GM21529 (cell line): ENCODE results near the gene BAZ1A.
A peak's percentile ranks its signal among the peaks of the same experiment; 100 is the strongest.

Experiments
- ATAC-seq: cut with Tn5 transposase; IDR thresholded peaks from one replicate; pipeline ENCODE4 v1.9.1; 2021; ENCODE audit not compliant: unreplicated experiment

The BAZ1A gene, protein sequence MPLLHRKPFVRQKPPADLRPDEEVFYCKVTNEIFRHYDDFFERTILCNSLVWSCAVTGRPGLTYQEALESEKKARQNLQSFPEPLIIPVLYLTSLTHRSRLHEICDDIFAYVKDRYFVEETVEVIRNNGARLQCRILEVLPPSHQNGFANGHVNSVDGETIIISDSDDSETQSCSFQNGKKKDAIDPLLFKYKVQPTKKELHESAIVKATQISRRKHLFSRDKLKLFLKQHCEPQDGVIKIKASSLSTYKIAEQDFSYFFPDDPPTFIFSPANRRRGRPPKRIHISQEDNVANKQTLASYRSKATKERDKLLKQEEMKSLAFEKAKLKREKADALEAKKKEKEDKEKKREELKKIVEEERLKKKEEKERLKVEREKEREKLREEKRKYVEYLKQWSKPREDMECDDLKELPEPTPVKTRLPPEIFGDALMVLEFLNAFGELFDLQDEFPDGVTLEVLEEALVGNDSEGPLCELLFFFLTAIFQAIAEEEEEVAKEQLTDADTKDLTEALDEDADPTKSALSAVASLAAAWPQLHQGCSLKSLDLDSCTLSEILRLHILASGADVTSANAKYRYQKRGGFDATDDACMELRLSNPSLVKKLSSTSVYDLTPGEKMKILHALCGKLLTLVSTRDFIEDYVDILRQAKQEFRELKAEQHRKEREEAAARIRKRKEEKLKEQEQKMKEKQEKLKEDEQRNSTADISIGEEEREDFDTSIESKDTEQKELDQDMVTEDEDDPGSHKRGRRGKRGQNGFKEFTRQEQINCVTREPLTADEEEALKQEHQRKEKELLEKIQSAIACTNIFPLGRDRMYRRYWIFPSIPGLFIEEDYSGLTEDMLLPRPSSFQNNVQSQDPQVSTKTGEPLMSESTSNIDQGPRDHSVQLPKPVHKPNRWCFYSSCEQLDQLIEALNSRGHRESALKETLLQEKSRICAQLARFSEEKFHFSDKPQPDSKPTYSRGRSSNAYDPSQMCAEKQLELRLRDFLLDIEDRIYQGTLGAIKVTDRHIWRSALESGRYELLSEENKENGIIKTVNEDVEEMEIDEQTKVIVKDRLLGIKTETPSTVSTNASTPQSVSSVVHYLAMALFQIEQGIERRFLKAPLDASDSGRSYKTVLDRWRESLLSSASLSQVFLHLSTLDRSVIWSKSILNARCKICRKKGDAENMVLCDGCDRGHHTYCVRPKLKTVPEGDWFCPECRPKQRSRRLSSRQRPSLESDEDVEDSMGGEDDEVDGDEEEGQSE (N-terminal part only)

DNA sequence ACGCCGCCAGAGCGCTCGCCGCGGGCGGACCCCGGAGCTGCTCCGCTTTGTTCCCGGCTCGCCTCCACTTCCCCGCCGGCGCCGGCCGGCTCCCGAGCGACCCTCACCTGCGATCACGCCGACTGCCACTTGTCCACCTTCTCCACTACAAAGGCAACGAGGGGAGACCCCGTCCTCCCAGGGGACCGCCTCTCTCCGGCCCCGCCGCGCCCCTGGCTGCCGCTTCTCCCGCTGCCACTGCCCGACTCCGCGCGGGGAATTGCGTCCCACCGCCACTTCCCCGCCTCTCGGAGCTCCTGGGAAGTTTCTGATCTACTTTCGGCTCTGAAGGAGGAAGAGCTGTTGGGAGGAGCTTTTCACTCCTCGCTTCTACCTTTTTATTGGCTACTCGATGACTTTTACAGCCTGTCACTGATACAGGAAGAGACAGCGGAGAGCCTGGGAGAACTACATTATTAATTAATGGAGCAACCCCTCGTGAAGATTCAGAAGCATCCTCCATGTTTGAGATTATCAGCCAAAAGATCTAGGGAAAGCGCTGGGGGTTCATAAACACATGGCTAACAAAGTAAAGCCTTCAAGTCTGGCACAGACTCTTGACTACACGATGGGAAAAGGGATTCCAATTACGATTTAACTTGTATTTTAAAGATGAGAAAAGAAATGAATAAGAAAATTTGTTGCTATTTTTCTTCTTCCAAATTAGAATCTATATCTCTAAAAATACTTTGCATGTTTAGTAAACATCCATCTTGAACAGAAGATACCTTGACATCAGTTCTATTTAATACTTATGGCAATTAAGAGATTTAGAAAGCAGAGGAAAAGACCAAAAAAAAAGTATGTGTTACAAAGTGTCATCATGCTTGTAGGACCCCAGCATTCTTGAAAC lies at the start of gene BAZ1A:
TSS of gene BAZ1A (minus strand) at position 330 of the 892 bp plus-strand sequence. CDS start 756 bp downstream, outside the sequence.
- peak; percentile 33 for ATAC-seq

GRCh38 chr14:34920339-34920738 lies 45.2 kb upstream of the BAZ1A start:
- no peak for ATAC-seq

- ATAC-seq = no peak
Observed at GRCh38 chr14:34913619-34914018, 38.5 kb upstream of the BAZ1A start.

DNA sequence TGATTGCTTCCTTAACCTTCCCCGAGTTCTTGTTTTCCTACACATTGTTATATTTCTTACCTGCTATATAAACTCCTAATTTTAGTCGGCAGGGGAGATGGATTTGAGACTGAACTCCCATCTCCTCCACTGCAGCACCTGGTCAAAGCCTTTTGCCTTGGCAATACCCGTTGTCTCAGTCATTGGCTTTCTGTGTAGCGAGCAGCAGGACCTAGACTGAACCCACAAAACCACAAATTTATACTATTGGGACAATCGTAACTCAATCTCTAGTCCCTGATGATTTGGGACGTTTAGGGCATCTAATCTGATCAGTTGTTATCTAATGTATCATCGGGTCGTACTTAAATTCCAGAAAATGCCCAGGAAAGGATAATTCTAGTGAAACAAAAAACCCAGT lies 37.8 kb upstream of the BAZ1A start:
- ATAC-seq = no peak

DNA sequence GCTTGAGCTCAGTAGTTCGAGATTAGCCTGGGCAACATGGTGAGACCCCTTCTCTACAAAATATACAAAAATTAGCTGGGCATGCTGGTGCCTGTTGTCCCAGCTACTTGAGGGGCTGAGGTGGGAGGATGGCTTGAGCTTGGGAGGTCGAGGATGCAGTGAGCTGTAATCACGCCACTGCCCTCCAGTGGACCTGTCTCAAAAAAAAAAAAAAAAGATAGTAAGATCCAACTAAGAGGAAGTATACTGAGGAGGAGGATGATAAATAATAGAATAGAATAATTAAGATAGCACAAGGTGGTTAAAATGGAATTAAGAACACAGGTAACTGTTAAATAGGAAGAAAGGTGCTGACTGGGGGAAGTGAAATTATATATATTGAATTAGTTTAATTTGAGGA lies 37.0 kb upstream of the BAZ1A start:
- no peak for ATAC-seq

DNA sequence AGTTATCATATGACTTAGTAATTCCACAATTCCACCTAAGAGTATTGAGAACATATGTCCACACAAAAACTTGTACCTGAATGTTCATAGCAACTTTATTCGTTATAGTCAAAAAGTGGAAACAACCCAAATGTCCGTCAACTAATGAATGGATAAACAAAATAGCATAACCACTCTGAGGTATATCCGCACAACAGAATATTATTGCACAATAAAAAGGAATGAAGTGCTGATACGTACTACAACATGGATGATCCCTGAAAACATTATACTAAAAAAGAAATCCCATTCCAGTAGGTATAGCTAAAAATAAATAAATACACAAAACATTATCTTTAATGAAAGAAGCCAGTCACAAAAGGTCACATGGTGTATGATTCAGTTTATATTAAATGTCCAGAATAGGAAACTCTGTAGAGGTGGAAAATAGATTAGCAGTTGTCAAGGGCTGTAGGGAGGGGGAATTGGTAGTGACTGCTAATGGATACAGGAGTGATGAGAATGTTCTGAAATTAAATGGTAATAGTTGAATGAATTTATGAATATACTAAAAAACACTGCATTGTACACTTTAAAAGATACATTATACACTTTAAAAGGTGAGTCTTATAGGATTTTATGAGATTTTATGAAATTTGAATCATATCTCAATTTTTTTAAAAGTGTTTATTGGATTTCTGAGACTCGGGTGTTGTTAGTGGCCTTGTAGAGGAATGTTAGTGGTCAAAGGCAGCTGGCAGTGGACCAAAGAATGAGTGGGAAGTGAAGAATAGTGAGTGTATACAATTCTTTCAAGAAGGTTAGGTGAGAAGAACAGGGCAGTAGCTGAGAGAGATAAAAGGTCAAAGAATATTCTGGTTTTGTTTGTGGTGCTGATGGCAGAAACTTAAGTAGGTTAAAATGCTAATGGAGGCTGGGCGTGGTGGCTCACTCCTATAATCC lies 36.3 kb upstream of the BAZ1A start:
- no peak for ATAC-seq

DNA sequence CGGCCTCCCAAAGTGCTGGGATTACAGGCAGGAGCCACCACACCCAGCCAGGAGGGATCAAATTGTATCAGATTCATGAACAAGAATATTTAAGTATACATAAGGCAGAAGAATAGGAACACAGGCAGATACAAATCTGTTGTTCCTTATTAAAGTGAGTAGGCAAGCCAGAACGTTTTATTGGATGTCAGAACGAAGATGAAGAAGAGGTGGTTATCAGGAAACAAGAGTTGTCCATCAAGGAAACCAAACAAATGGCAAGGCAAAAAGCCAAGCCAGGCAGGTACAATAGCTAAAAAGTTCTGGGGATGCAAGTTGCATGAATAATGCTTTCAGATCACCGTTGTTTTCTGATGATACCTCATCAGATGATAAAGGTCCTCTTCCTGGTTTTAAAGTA lies 31.1 kb upstream of the BAZ1A start:
- ATAC-seq = no peak

DNA sequence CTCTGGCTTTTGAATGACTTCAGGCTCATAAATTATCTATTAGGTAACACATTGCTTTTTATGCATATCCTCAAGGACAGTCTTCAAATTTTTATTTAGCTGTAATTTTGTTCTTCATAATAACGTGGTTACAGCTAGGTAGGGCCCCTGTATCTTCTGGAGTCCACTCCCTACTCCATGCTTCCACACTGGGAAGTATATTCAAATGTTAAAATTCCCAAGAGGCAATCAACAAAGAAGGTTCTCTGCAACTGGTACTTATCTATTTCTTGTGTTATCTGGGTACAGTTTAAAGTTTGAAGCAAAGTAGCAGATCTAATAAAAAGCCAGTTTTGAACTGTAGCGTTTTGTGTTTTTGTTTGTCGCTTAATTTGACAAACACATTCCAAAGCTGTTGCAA lies 20.1 kb upstream of the BAZ1A start:
- ATAC-seq = no peak

DNA sequence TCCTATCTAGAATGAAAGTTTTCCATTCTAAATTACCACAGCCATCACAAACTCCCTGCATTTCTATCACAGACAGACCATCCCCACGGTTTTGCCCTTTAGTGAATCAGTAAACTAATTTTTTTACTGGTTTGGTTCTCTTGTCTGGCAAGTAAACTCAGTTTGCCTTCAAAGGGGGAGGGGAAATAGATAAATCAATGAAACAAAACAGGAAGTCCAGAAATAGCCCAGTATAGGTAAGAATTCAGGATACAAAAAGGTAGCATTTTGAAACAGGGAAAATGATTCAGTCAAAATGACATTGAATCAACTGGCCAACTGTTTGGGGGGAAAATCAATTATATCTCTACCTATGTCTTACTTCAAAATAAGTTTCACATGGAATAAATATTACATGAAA lies 15.8 kb upstream of the BAZ1A start:
- no peak for ATAC-seq

GRCh38 chr14:34888186-34888585 lies 13.0 kb upstream of the BAZ1A start:
- ATAC-seq = no peak

DNA sequence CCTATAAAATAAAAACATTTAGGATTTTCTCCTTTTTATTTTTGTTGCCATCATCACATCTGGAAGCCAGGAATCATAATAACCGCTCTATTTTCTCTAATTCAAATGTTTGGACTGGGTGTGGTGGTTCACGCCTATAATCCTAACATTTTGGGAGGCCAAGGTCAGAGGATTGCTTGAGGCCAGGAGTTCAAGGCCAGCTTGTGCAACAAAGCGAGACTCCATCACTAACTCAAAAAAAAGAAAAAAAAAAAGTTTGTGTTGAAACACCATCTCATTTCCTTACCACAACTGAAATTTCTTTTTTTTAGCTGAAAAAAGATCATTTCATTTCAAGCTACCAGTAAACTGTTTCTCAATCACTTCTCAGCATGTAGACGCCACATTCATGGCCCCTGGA lies 8.8 kb upstream of the BAZ1A start:
- no peak for ATAC-seq

DNA sequence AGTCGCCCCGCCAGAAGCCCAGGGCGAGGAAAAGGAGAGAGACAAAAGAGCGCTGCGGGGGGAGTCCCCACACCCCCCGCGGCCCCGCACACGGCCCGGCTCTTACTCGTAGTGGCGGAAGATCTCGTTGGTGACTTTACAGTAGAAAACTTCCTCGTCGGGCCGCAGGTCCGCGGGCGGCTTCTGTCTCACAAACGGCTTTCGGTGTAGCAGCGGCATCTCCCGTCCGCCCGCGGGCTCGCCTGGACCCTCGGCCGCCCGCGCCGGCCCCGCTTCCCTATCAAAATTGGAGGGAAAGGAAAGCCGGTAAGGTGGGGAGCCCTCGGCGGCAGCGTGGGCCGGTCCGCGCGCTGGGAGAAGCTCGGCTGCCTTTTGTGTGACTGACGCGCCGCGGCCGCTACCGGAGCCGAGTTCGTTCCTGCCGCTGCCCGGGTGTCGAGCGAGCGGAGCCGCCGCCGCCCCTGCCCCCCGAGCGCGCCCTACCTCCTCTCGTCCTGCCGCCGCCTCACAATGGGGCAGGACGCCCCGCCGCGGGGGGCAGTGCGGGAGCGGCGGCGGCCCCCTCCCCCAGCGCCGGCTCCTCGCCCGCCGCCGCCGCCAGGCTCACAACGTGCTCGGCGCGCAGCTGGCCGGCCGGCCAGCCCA lies 652 bp downstream of the BAZ1A start:
- peak; percentile 24 for ATAC-seq

GRCh38 chr14:34873589-34874385 lies 1.4 kb downstream of the BAZ1A start:
- peak; percentile 66 for ATAC-seq

DNA sequence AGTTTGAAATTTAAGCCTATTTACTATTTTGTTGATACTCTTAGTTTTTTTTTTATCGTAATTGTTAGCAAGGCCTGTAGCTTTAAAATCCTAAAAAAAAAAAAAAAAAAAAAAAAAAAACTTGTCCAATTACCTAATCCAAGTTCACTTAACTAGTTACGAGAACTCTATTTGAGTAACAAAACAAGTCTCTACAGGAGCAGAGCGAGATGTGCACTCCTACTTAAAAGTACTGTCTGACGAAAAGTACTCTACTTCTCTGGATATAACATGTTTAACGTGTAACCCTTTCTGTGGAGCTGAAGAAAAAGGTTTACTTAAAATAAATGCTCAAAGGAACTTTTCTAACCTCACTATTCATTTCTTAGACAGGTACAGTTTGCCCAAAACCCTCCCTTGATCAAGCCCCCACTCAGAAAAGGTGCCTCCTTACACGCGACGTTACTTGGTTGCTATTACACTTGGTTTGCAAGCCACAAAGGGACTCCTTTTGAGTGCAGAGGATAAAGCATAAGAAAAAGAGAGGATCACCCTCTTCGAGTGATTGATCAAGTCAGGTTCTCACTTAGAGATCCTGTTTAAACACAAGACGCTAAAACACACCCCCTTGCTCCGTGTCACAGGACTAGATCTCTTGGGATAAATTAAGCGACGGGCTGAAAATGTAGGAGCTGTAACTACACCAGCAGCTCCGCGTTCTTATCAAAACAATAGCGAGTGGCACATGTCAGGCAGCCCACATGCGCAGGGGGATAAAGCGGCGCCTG lies 2.2 kb downstream of the BAZ1A start:
- ATAC-seq = no peak

GRCh38 chr14:34867199-34867598 lies 8.0 kb downstream of the BAZ1A start:
- no peak for ATAC-seq

DNA sequence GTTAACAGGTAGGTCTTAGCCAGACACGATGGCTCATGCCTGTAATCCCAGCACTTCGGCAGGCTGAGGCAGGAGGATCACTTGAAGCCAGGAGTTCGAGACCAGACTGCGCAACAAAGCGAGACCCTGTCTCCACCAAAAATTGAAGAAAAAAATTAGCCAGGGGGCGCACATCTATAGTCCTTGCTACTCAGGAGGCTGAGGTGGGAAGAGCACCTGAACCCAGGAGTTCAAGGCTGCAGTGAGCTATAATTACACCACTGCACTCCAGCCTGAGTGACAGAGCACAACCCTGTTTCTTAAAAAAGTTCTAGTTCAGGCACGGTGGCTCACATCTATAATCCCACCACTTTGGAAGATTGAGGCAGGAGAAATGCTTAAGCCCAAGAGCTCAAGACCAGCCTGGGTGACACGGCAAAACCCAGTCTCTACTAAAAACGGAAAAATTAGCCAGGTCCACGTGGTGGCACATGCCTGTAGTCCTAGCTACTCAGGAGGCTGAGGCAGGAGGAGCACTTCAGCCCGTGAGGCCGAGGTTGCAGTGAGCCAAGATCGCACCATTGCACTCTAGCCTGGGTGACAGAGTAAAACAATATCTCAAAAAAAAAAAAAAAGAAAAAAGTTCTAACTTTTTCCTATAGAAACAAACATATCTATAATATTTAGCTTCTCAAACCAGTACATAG lies 9.1 kb downstream of the BAZ1A start:
- no peak for ATAC-seq

- ATAC-seq = no peak
Observed at GRCh38 chr14:34863844-34864243, 11.3 kb downstream of the BAZ1A start.
